IPS-18c (cell line): ENCODE measurements around the gene PIK3CD.
"Not testable (repeated sequence)": the region's sequence is repeated elsewhere in the genome, so short reads cannot be mapped to it uniquely, and the experiment has no call there.

Experiments used
- H3K4me3 ChIP-seq: 2 replicates; pipeline ENCODE4 v1.7.0; 2013; ENCODE audit warnings: low read depth, mild to moderate bottlenecking, low read length, moderate library complexity; ENCODE audit not compliant: insufficient read depth
- H3K9me3 ChIP-seq: one replicate; pipeline ENCODE4 v1.6.1; 2013; ENCODE audit warnings: mild to moderate bottlenecking, low read length, moderate library complexity; ENCODE audit not compliant: control insufficient read depth, insufficient read depth

The PIK3CD gene

DNA sequence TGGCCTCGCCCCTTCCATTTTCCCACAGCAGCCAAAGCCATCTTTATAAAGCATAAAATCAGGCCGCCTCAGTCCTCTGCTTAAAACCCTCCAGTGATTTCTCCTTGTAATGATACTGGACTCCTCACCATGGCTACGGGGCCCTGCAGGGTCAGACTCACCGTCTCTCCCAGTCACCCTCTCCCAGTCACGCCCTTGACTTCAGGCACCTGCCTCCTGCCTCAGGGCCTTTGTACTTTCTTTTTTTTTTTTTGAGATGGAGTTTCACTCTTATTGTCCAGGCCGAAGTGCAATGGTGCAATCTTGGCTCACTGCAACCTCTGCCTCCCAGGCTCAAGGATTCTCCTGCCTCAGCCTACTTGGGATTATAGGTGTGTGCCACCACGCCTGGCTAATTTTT is 47.8 kb downstream of the PIK3CD start:
- no peaks in the 10 kb centered on the region for H3K9me3 ChIP-seq
- H3K4me3 ChIP-seq, result no peak overlapping the region

DNA sequence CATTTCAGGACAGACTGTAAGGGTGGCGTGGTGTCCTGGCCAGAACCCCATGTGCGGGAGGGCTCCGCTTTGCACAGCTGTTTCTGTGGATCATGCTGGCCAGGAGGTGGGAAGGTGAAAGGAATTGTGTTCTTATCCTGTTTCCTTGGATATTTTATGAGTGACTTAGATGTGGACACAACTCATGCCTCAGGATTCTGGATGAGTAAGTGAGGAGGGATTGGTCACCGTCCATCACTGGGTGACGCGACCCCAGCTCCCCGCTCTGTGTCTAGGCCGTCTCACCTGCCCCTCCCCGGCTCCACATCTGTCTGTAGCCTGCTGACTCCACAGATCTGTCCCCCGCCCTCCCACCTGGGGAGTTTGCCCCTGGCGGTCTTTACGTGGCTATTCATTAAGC is 48.8 kb downstream of the PIK3CD start:
- Histone ChIP-seq H3K9me3 (no peaks in the 10 kb centered on the region), H3K4me3 (no peak overlapping the region)

DNA sequence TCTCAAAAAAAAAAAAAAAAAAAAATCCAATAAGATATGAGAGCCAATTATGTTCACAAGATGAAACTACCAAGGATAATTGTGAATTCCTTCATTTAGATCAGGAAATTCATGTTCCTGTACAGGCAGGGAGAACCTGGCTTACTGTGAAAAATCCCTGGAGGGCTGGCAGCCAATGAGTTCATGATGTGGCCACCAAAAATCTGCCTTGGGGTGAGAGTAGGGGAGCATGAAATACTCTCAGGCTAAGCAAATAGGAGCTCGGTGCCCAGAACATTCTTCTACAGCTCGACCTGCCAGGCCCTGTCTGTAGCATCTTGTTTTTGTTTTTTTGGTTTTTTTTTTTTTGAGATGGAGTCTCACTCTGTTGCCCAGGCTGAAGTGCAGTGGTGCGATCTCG is 50.1 kb downstream of the PIK3CD start:
- H3K9me3 ChIP-seq, result no peaks in the 10 kb centered on the region
- no peak overlapping the region for H3K4me3 ChIP-seq

- H3K9me3 ChIP-seq, result no peaks in the 10 kb centered on the region
- H3K4me3 ChIP-seq, result no peak overlapping the region
Measured at GRCh38 chr1:9703165-9703509, 51.6 kb downstream of the PIK3CD start.

DNA sequence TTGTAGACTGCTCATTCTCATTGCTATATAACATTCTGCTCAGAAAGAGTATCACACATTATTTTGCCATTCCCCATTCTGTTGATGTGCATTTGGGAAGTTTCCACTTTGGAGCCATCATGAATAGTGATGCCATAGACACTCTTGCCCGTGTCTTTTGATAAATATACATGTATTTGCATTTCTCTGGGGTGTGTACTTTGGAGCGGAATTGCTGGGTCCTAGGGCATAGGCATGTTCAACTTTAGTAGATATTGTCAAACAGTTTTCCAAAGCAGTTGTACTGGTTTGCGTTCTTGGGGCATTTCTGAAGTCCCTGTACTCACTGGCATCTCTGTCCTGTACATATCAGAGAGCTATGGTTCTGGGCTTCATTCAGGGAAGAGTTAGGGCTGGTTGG is 52.1 kb downstream of the PIK3CD start:
- Histone ChIP-seq H3K9me3 (no peaks in the 10 kb centered on the region), H3K4me3 (no peak overlapping the region)

GRCh38 chr1:9705337-9706093 is 54.0 kb downstream of the PIK3CD start:
- H3K4me3 ChIP-seq, result no peak overlapping the region
- no peaks in the 10 kb centered on the region for H3K9me3 ChIP-seq

GRCh38 chr1:9706178-9706577 is 54.6 kb downstream of the PIK3CD start:
- Histone ChIP-seq H3K4me3 (no peak overlapping the region), H3K9me3 (no peaks in the 10 kb centered on the region)

- no peaks in the 10 kb centered on the region for H3K9me3 ChIP-seq
- H3K4me3 ChIP-seq, result no peak overlapping the region
Measured at GRCh38 chr1:9710037-9710436, 58.5 kb downstream of the PIK3CD start.

DNA sequence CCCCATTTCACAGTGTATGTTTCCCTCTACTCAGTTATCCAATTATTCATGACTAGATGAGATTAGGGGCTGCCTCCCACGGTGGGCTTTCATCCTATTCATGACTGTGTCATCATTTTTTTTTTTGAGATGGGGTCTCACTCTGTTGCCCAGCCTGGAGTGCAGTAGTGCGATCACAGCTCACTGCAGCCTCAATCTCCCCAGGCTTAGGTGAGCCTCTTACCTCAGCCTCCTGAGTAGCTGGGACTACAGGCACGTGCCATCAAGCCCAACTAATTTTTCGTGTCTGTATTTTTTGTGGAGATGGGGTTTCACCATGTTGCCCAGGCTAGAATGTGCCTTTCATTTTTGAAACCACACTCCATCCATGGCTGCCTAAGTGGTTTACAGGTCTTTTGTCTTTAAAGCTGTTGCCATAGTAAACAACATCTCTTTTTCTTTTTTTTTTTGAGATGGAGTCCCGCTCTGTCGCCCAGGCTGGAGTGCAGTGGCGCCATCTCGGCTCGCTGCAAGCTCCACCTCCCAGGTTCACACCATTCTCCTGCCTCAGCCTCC is 60.0 kb downstream of the PIK3CD start:
- Histone ChIP-seq H3K9me3 (no peaks in the 10 kb centered on the region), H3K4me3 (no peak overlapping the region)

- not testable (repeated sequence) for H3K9me3 ChIP-seq, H3K4me3 ChIP-seq
Measured at GRCh38 chr1:9712767-9713166, 61.2 kb downstream of the PIK3CD start.

DNA sequence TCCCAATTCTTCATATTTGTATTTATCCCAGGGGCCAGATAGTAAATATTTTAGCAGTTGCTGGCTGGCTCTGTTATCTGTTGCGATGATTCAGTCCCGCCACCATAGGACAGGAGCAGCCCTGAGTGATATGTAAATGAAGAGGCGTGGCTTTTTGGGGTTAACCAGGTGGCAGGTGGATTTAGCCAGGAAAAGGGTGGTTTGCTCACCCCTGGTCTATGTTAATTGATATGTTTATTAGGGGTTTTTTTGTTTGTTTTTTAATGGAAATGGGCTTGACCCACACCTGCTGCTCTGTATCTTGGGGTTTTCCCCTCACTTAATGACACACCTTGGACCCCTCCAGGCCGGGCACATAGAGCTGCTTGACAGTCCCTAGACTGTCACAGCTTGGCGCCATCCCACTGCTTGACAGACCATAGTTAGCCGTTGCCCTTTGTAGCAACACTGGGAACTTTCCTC is 62.8 kb downstream of the PIK3CD start:
- Histone ChIP-seq H3K4me3 (no peak overlapping the region), H3K9me3 (no peaks in the 10 kb centered on the region)

GRCh38 chr1:9715536-9716226 is 64.2 kb downstream of the PIK3CD start:
- Histone ChIP-seq H3K9me3 (no peaks in the 10 kb centered on the region), H3K4me3 (no peak overlapping the region)

- no peaks in the 10 kb centered on the region for H3K9me3 ChIP-seq
- H3K4me3 ChIP-seq, result no peak overlapping the region
Measured at GRCh38 chr1:9716404-9717192, 65.1 kb downstream of the PIK3CD start.

DNA sequence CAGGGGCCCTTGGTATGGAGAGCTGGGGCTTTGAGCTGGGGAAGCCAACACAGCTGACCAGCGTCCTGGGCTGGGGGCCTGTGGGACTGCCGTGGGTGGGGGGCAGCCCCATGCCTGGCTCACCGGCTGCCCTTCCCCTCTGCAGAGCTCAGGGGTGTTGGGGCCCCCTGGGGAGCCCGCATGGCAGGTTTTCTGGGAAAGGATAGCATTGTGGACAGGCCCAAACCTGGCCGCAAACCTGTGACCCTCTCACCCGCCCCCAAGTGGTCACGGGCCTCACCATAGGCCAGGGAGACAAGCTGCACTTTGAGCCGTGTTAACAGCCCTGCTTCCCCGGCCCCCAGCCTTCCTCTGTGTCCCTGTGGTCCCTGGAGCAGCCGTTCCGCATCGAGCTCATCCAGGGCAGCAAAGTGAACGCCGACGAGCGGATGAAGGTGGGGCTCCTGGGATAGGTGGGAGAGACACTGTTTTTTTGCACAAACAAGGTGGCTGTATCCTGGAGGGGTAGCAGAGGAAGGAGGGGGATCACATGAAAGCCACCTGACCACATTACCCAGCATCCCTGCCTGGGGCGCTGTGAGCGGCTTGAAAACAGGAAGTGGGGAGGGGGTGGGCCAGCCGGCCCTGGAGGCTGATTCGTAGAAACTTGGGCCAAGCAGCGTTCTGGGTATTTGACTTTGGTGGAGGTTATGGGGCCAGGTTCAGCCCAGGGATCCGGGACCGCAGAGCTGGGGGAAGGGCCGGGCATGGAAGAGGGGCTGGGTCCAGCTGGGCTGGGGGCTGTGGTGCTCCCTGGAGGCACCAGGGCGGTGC is 65.9 kb downstream of the PIK3CD start:
- H3K9me3 ChIP-seq, result no peaks in the 10 kb centered on the region
- no peak overlapping the region for H3K4me3 ChIP-seq

- H3K9me3 ChIP-seq, result no peaks in the 10 kb centered on the region
- H3K4me3 ChIP-seq, result no peak overlapping the region
Measured at GRCh38 chr1:9718006-9718680, 66.6 kb downstream of the PIK3CD start.

GRCh38 chr1:9719978-9720722 is 68.6 kb downstream of the PIK3CD start:
- H3K4me3 ChIP-seq, result no peak overlapping the region
- H3K9me3 ChIP-seq, result no peaks in the 10 kb centered on the region
